Gastroesophageal sphincter (tissue), 3 donors: ENCODE results near the gene ALDH3B1.

Experiments used
- CTCF ChIP-seq, 4 experiments: fragments of 200-600 bp in 2 of 4; fragments of 450-650 bp in 2 of 4; sonication (generic) in 1 of 4; IDR thresholded peaks; one replicate each; pipeline ENCODE4 v1.5.1; 2017 to 2019; ENCODE audit warnings: antibody characterized with exemption in 4 of 4, mild to moderate bottlenecking in 2 of 4, moderate library complexity in 2 of 4
- EP300 ChIP-seq: sonication (generic); formaldehyde crosslinking; IDR thresholded peaks from one replicate; pipeline ENCODE4 v1.6.1; 2017; ENCODE audit warnings: antibody characterized with exemption, mild to moderate bottlenecking
- POLR2A ChIP-seq, 2 donors: fragments of 450-650 bp; IDR thresholded peaks; one replicate each; pipeline ENCODE4 v1.6.1; 2017; ENCODE audit warnings: antibody characterized with exemption in 2 of 2, mild to moderate bottlenecking in 2 of 2, moderate library complexity in 1 of 2
- POLR2AphosphoS5 ChIP-seq: sonication (generic); formaldehyde crosslinking; IDR thresholded peaks from one replicate; pipeline ENCODE4 v1.6.1; 2017; ENCODE audit warnings: antibody characterized with exemption

- TF ChIP-seq CTCF (IDR thresholded peaks at IDR 0.05) (no peak), POLR2A (IDR thresholded peaks at IDR 0.05) (no peak), POLR2AphosphoS5 (no peak), EP300 (no peak)
Measured at GRCh38 chr11:68041617-68042218, 31.6 kb downstream of the ALDH3B1 start.
